ENCODE data around the gene PTPRD.

PTPRD gene

DNA sequence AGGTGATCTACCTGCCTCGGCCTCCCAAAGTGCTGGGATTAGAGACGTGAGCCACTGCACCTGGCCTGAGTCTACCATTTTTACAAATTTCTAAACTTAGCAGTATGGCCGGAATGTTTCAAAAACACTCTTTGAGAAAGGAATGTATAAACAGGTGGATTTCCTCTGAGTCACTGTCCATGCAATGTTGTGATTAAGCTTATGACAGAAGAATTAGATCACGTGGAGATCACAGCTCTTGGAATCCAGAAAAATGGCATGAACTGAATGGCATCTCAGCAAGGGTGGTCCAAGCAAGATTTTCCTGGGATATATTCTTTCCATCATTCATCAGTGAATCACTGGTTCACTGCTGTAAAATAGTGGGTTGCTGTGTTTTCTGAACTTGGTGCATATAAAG lies 865.0 kb downstream of the PTPRD start:
- Histone ChIP-seq H3K27me3 (ENCODE audit: control insufficient read depth in 1 of 2, insufficient read depth in 2 of 2, low read length in 2 of 2) (no peaks in the 10 kb centered on the region), H3K4me1 (ENCODE audit: control insufficient read depth in 1 of 2, insufficient read depth in 2 of 2, low read length in 2 of 2) (peaks cover 0 to 2% of the 10 kb centered on the region in 2 donors), H3K27ac (ENCODE audit: low read depth, low read length) (no peak overlapping the region), H3K4me3 (ENCODE audit: low read depth in 1 of 2, low read length in 2 of 2) (no peak overlapping the region), H3K9ac (ENCODE audit: low read depth in 1 of 2, low read length in 2 of 2) (no peak overlapping the region), H3K9me3 (ENCODE audit: control insufficient read depth in 1 of 2, low read length in 2 of 2) (no peaks in the 10 kb centered on the region), H3K36me3 (ENCODE audit: control insufficient read depth in 1 of 2, insufficient read depth in 2 of 2, low read length in 2 of 2) (no peaks in the 10 kb centered on the region)

DNA sequence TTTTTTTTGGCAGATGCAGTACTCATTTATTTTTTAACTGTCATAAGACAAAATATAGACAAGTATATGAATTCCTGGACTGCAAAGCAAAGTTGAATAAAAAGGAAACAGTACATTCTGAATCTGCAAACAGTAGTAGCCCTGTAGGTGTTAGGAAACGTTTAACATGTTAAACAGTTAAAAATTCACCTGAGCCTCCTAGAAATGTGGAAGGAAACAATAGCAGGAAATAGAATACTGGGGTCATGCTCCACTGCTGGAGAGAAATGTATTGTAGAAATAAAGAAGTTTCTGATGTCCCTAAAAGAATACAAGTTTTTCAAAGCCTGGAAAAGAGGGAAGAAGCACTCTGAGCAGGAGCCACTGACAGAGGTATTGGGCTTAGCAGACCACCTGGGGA lies 866.0 kb downstream of the PTPRD start:
- H3K27ac ChIP-seq (ENCODE audit: low read depth, low read length), result no peak overlapping the region
- H3K4me1 ChIP-seq (ENCODE audit: control insufficient read depth in 1 of 2, insufficient read depth in 2 of 2, low read length in 2 of 2), result no peaks in the 10 kb centered on the region
- no peaks in the 10 kb centered on the region for H3K36me3 ChIP-seq (ENCODE audit: control insufficient read depth in 1 of 2, insufficient read depth in 2 of 2, low read length in 2 of 2)
- H3K9me3 ChIP-seq (ENCODE audit: control insufficient read depth in 1 of 2, low read length in 2 of 2), result no peaks in the 10 kb centered on the region
- no peak overlapping the region for H3K4me3 ChIP-seq (ENCODE audit: low read depth in 1 of 2, low read length in 2 of 2)
- H3K9ac ChIP-seq (ENCODE audit: low read depth in 1 of 2, low read length in 2 of 2), result no peak overlapping the region
- no peaks in the 10 kb centered on the region for H3K27me3 ChIP-seq (ENCODE audit: control insufficient read depth in 1 of 2, insufficient read depth in 2 of 2, low read length in 2 of 2)

DNA sequence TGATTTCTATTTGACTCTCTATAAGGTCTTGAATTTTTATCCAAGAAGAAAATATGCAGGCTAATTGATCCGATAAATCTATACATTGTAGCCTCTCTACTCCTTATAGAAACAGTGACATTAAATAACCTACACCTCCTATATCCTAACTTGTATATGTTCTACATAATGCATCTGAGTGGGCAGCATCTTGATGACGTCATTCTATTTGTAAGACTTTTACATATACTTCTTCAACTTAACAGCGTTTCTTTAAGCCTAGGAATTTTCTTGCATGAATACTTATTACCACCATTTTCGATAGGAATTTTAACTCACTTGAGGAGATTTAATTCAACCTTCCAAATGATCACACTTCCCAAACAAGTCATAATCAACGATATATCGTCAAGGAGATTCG lies 869.0 kb downstream of the PTPRD start:
- Histone ChIP-seq H3K4me3 (ENCODE audit: low read depth in 1 of 2, low read length in 2 of 2) (no peak overlapping the region), H3K27me3 (ENCODE audit: control insufficient read depth in 1 of 2, insufficient read depth in 2 of 2, low read length in 2 of 2) (no peaks in the 10 kb centered on the region), H3K9me3 (ENCODE audit: control insufficient read depth in 1 of 2, low read length in 2 of 2) (peaks cover 0 to 5% of the 10 kb centered on the region in 2 donors), H3K4me1 (ENCODE audit: control insufficient read depth in 1 of 2, insufficient read depth in 2 of 2, low read length in 2 of 2) (no peaks in the 10 kb centered on the region), H3K36me3 (ENCODE audit: control insufficient read depth in 1 of 2, insufficient read depth in 2 of 2, low read length in 2 of 2) (no peaks in the 10 kb centered on the region), H3K27ac (ENCODE audit: low read depth, low read length) (no peak overlapping the region), H3K9ac (ENCODE audit: low read depth in 1 of 2, low read length in 2 of 2) (no peak overlapping the region)

DNA sequence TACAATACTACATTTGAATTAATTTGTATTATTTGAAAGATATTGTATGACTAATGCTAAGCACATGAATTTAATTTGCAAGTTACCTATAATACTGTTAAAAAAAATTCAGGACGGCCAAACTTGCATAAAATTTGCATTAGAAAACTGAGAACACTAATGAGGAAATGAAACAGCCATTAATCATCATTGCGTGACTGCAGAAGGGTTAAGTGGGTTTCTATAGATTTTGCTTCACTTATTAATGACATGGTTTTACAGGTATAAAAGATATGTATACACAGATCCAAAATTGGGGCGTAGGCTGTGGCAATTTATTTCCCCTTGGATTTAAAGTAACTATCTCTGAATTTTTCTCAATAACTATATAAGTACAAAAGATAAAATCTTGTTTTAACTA lies 882.6 kb downstream of the PTPRD start:
- H3K4me1 ChIP-seq (ENCODE audit: control insufficient read depth in 1 of 2, insufficient read depth in 2 of 2, low read length in 2 of 2), result no peaks in the 10 kb centered on the region
- H3K36me3 ChIP-seq (ENCODE audit: control insufficient read depth in 1 of 2, insufficient read depth in 2 of 2, low read length in 2 of 2), result no peaks in the 10 kb centered on the region
- H3K4me3 ChIP-seq (ENCODE audit: low read depth in 1 of 2, low read length in 2 of 2), result no peak overlapping the region
- H3K9me3 ChIP-seq (ENCODE audit: control insufficient read depth in 1 of 2, low read length in 2 of 2), result no peaks in the 10 kb centered on the region
- no peak overlapping the region for H3K9ac ChIP-seq (ENCODE audit: low read depth in 1 of 2, low read length in 2 of 2)
- H3K27me3 ChIP-seq (ENCODE audit: control insufficient read depth in 1 of 2, insufficient read depth in 2 of 2, low read length in 2 of 2), result no peaks in the 10 kb centered on the region
- H3K27ac ChIP-seq (ENCODE audit: low read depth, low read length), result no peak overlapping the region

DNA sequence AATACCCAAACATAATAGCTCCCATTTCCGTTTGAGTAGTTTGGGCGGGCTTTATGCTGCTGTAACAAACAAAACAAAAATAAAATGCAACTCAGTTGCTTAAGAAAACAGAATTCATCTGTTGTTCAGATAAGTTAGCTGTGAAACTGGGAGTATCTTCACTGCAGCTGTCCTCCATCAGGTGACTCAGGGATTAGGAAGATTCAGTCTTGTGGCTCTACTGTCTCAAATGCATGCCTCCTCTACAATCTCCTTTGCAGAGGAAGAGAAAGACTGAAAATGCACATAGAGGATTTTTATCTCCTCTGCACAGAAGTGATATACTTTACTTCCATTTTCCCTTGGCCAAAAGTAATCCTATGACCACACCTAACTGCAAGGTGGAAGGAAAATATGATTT lies 883.7 kb downstream of the PTPRD start:
- no peak overlapping the region for H3K4me3 ChIP-seq (ENCODE audit: low read depth in 1 of 2, low read length in 2 of 2)
- no peaks in the 10 kb centered on the region for H3K4me1 ChIP-seq (ENCODE audit: control insufficient read depth in 1 of 2, insufficient read depth in 2 of 2, low read length in 2 of 2)
- H3K27me3 ChIP-seq (ENCODE audit: control insufficient read depth in 1 of 2, insufficient read depth in 2 of 2, low read length in 2 of 2), result no peaks in the 10 kb centered on the region
- H3K9ac ChIP-seq (ENCODE audit: low read depth in 1 of 2, low read length in 2 of 2), result no peak overlapping the region
- no peaks in the 10 kb centered on the region for H3K36me3 ChIP-seq (ENCODE audit: control insufficient read depth in 1 of 2, insufficient read depth in 2 of 2, low read length in 2 of 2)
- H3K27ac ChIP-seq (ENCODE audit: low read depth, low read length), result no peak overlapping the region
- no peaks in the 10 kb centered on the region for H3K9me3 ChIP-seq (ENCODE audit: control insufficient read depth in 1 of 2, low read length in 2 of 2)

DNA sequence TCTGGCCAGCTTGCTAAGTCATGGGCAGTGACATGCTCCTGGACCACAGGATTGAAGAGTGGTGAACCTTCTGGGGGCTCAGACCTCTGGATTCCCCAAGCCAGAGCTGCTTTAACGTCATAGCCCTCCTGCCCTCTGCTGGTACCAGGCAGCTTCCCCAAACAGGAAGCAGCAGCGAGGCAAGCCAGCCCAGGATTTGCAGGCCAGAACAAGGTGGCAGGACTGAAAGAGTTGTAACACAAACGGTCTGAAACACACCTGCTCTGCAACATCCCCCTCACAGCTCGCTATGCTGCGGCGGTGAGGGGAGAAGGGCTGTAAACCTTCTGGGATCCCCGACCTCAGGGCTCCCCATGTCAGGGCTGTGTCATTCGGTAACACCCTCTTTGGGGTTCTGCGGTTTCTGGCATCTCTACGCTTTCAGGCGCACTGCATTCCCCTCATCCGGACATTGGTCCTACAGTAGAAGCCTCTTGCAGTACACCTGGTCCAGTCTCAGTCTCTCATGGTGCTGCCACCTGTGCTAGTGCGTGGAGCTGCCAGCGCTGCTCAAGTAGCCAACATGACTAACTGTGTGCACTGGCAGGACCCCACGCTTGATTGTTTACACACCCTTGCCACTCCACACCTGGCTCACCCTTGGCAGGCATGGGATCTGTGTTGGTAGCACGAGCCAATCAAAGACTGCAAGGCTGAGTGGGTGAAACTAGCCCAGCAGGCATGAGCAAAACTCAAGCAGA lies 893.3 kb downstream of the PTPRD start:
- Histone ChIP-seq H3K27me3 (ENCODE audit: control insufficient read depth in 1 of 2, insufficient read depth in 2 of 2, low read length in 2 of 2) (no peaks in the 10 kb centered on the region), H3K27ac (ENCODE audit: low read depth, low read length) (no peak overlapping the region), H3K4me1 (ENCODE audit: control insufficient read depth in 1 of 2, insufficient read depth in 2 of 2, low read length in 2 of 2) (no peaks in the 10 kb centered on the region), H3K9me3 (ENCODE audit: control insufficient read depth in 1 of 2, low read length in 2 of 2) (peaks cover 11 to 12% of the 10 kb centered on the region in 2 donors), H3K4me3 (ENCODE audit: low read depth in 1 of 2, low read length in 2 of 2) (no peak overlapping the region), H3K36me3 (ENCODE audit: control insufficient read depth in 1 of 2, insufficient read depth in 2 of 2, low read length in 2 of 2) (no peaks in the 10 kb centered on the region), H3K9ac (ENCODE audit: low read depth in 1 of 2, low read length in 2 of 2) (no peak overlapping the region)

DNA sequence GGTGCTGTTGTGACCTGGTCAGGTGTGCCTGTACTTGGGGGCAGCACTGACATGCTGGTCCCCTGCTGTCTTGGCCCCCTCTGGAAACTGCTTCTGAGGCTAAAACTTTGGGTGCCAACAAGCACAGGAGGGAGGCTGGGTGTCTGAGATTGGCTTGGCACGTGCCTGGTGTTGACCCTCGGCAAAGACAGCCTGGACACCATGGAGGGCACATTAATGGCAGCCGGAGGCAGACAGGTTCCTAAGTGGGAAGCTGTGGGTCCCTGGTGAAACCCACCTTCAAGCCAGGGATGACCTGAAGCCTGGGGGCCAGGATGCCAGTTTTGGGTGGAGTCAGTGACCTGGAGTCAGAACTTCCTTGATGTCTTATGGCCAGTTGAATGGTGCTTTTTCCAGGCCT lies 894.1 kb downstream of the PTPRD start:
- no peaks in the 10 kb centered on the region for H3K27me3 ChIP-seq (ENCODE audit: control insufficient read depth in 1 of 2, insufficient read depth in 2 of 2, low read length in 2 of 2)
- H3K9me3 ChIP-seq (ENCODE audit: control insufficient read depth in 1 of 2, low read length in 2 of 2), result peaks cover 11 to 12% of the 10 kb centered on the region in 2 donors
- no peak overlapping the region for H3K4me3 ChIP-seq (ENCODE audit: low read depth in 1 of 2, low read length in 2 of 2)
- no peaks in the 10 kb centered on the region for H3K36me3 ChIP-seq (ENCODE audit: control insufficient read depth in 1 of 2, insufficient read depth in 2 of 2, low read length in 2 of 2)
- H3K4me1 ChIP-seq (ENCODE audit: control insufficient read depth in 1 of 2, insufficient read depth in 2 of 2, low read length in 2 of 2), result no peaks in the 10 kb centered on the region
- H3K9ac ChIP-seq (ENCODE audit: low read depth in 1 of 2, low read length in 2 of 2), result no peak overlapping the region
- H3K27ac ChIP-seq (ENCODE audit: low read depth, low read length), result no peak overlapping the region

DNA sequence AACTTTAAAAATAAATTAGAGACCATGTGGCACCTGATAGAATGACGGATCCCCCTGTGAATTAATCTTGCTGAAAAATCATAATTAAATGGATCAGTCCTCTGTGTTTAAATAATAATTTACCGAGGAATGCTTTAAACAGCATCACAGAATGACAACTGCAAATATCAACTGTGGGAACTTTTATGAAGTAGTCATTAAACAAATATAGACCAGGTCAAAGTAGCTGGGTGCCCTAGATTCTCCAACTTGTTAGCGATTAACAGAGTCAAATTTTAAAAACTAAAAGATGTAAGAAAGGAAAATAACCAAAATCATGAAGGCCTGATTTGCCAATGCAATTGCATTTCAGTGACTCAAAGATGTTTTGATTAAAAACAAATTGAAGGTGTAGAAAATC lies 933.4 kb downstream of the PTPRD start:
- Histone ChIP-seq H3K27me3 (ENCODE audit: control insufficient read depth in 1 of 2, insufficient read depth in 2 of 2, low read length in 2 of 2) (no peaks in the 10 kb centered on the region), H3K4me1 (ENCODE audit: control insufficient read depth in 1 of 2, insufficient read depth in 2 of 2, low read length in 2 of 2) (no peaks in the 10 kb centered on the region), H3K27ac (ENCODE audit: low read depth, low read length) (no peak overlapping the region), H3K36me3 (ENCODE audit: control insufficient read depth in 1 of 2, insufficient read depth in 2 of 2, low read length in 2 of 2) (no peaks in the 10 kb centered on the region), H3K9me3 (ENCODE audit: control insufficient read depth in 1 of 2, low read length in 2 of 2) (no peaks in the 10 kb centered on the region), H3K9ac (ENCODE audit: low read depth in 1 of 2, low read length in 2 of 2) (no peak overlapping the region), H3K4me3 (ENCODE audit: low read depth in 1 of 2, low read length in 2 of 2) (no peak overlapping the region)

DNA sequence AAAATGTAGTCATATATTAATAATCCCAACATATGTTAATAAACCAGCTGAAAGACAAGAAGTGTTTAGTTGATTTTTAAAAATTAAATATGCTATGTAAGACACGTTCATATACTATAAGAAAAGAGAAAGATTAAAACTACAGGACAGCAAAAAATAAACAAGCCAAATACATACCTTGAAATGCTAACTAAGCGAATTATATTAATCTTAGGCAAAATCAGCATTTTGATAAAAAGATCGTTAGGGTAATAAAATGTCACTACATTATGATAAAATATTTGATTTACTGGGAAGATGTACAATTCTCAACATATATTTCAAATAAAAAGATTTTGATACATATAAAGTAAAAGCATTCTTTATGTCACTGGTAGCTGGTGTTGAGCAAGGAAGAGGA lies 938.3 kb downstream of the PTPRD start:
- Histone ChIP-seq H3K9ac (ENCODE audit: low read depth in 1 of 2, low read length in 2 of 2) (no peak overlapping the region), H3K27ac (ENCODE audit: low read depth, low read length) (no peak overlapping the region), H3K4me1 (ENCODE audit: control insufficient read depth in 1 of 2, insufficient read depth in 2 of 2, low read length in 2 of 2) (no peaks in the 10 kb centered on the region), H3K27me3 (ENCODE audit: control insufficient read depth in 1 of 2, insufficient read depth in 2 of 2, low read length in 2 of 2) (no peaks in the 10 kb centered on the region), H3K36me3 (ENCODE audit: control insufficient read depth in 1 of 2, insufficient read depth in 2 of 2, low read length in 2 of 2) (no peaks in the 10 kb centered on the region), H3K4me3 (ENCODE audit: low read depth in 1 of 2, low read length in 2 of 2) (no peak overlapping the region), H3K9me3 (ENCODE audit: control insufficient read depth in 1 of 2, low read length in 2 of 2) (no peaks in the 10 kb centered on the region)

DNA sequence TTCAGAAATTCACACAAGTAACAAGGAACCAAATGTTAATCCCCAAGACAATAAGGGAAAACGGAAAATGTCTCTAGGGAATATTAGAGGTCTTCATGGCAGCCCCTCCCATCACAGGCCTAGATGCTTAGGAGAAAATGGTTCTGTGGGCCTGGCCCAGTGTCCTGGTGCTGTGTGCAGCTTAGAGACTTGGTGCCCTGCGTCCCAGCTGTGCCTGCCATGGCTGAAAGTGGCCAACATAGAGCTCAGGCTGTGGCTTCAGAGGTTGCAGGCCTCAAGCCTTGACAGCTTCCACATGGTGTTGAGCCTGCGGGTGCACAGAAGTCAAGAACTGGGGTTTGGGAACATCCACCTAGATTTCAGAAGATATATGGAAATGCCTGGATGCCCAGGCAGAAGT lies 942.3 kb downstream of the PTPRD start:
- Histone ChIP-seq H3K36me3 (ENCODE audit: control insufficient read depth in 1 of 2, insufficient read depth in 2 of 2, low read length in 2 of 2) (no peaks in the 10 kb centered on the region), H3K27ac (ENCODE audit: low read depth, low read length) (no peak overlapping the region), H3K4me3 (ENCODE audit: low read depth in 1 of 2, low read length in 2 of 2) (no peak overlapping the region), H3K27me3 (ENCODE audit: control insufficient read depth in 1 of 2, insufficient read depth in 2 of 2, low read length in 2 of 2) (no peaks in the 10 kb centered on the region), H3K4me1 (ENCODE audit: control insufficient read depth in 1 of 2, insufficient read depth in 2 of 2, low read length in 2 of 2) (no peaks in the 10 kb centered on the region), H3K9me3 (ENCODE audit: control insufficient read depth in 1 of 2, low read length in 2 of 2) (no peaks in the 10 kb centered on the region), H3K9ac (ENCODE audit: low read depth in 1 of 2, low read length in 2 of 2) (no peak overlapping the region)

DNA sequence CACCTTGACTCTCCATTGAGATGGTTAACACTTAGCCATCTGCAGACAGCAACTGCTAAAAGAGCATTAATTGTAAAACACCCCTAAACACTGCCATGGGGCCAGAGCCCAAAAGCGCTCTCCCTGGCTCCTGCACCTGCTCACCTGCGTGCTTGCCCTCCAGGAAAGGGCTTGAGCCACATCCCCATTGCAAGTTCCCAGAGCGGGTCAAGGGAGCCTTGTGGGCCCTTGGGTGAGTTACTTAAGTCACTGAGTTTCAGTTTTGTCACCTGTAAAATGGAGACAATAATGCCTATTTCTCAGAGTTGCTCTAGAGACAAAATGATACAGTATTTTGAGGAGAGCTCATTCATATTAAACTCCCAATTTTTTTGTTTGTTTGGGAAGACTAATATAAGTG lies 967.8 kb downstream of the PTPRD start:
- no peaks in the 10 kb centered on the region for H3K36me3 ChIP-seq (ENCODE audit: control insufficient read depth in 1 of 2, insufficient read depth in 2 of 2, low read length in 2 of 2)
- no peak overlapping the region for H3K9ac ChIP-seq (ENCODE audit: low read depth in 1 of 2, low read length in 2 of 2)
- H3K4me1 ChIP-seq (ENCODE audit: control insufficient read depth in 1 of 2, insufficient read depth in 2 of 2, low read length in 2 of 2), result no peaks in the 10 kb centered on the region
- H3K9me3 ChIP-seq (ENCODE audit: control insufficient read depth in 1 of 2, low read length in 2 of 2), result no peaks in the 10 kb centered on the region
- H3K27me3 ChIP-seq (ENCODE audit: control insufficient read depth in 1 of 2, insufficient read depth in 2 of 2, low read length in 2 of 2), result no peaks in the 10 kb centered on the region
- H3K27ac ChIP-seq (ENCODE audit: low read depth, low read length), result no peak overlapping the region
- H3K4me3 ChIP-seq (ENCODE audit: low read depth in 1 of 2, low read length in 2 of 2), result no peak overlapping the region
